ENCODE data around the gene APOL1.

Gene APOL1

GRCh38 chr22:36295247-36295646 is 42.3 kb downstream of the APOL1 start:
- no peak for DNase-seq

DNA sequence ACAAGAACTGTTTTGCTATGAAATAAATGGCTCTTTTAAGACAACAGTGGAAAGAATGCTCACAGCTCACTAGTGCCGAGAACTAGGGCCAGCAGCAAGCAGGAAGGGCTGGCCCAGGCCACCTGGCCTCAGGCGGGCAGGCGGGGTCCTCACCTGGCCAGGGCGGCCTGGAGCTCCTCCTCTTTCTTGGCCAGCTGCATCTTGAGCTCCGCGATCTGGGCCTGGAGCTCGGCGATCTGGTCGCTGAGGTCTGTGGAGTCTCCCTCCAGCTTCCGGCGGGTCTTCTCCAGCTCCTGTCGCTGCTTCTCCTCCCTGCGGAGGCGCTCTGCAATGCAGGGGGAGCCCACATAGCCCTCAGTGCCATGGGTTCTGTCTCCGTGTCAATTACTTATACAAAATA is 43.8 kb downstream of the APOL1 start:
- no peak for DNase-seq

- no peak for DNase-seq
Observed at GRCh38 chr22:36297568-36297967, 44.6 kb downstream of the APOL1 start.

- DNase-seq = no peak
Observed at GRCh38 chr22:36298118-36298517, 45.2 kb downstream of the APOL1 start.

- no peak for DNase-seq
Observed at GRCh38 chr22:36298601-36299000, 45.7 kb downstream of the APOL1 start.

DNA sequence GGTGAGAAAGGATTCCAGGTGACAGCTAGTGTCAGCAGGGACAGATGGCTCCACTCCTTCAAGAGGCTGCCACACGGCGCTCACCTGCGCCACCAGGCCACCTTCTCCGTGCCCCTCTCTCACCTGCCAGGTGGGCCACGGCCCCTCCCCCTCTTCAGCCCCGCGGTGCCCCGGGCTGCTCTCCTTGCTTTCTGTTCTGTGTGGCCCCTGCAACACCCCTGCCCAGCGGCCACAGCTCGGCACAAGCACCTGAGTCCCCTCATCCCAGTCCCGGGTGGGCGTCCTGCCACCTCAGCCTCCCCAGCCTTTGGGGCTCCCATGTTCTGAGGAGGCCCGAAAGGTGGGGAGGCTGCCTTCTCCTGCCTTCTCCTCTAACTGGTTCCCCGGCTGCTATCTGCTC is 46.4 kb downstream of the APOL1 start:
- DNase-seq = no peak

- no peak for DNase-seq
Observed at GRCh38 chr22:36299911-36300310, 47.0 kb downstream of the APOL1 start.

DNA sequence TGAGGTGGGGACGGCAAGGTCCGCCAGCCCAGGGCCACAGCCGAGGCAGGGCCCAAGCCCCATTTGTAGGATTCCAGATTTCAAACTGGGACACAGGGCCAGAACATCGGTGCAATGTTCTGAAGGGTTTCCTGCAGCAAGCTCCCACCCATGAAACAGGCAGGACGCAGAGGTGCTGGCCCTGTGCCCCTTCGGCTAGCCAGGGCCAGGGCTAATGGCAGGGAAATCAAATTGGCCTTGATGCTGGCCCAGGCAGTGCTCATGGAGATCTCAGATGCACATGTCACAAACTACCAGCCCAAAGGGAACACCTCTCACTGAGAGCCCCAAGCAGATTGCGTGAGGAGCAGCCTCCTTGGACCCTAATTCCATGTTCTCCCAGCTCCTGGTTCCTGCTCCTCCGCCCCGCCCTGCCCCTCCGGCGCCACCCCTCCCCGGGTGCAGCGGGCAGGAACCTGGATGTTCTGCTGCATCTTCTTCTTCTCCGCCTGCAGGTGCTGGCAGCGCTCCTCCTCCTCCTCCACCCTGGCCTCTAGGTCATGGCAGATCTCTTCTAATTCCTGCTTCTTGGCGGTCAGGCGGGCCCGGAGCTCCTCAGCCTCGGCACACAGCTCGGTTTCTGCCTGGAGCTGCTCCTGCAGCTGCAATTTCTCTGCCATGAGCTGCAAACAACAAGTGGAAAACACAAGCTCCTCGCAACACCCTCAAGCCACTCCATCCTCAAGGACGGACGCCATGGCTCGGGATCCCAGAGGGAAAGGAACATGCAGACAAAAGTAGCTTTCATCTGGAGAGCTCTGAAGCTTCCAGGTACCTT is 47.7 kb downstream of the APOL1 start:
- DNase-seq = no peak

DNA sequence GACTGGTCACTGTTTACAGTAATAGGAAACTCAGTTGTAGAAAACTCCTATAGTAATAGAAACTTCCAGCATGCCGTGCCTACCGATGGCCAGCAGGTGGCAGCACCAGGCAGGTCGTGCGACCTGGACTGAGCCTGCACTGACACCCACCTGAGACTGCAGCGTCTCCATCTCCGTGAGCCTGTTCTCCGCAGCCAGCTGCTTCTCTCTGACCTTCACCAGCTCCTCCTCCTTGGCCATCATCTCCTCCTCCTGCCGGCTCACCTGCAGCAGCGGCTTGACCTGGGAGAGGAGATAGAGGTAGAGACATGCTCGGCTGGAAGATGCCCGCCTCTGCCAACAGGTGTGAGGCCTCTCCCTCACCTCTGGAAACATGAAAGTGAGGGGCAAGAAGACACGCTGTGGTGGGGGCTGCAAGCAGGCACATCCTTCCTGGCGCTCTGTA is 48.5 kb downstream of the APOL1 start:
- DNase-seq = no peak

GRCh38 chr22:36301851-36302250 is 48.9 kb downstream of the APOL1 start:
- no peak for DNase-seq

GRCh38 chr22:36302439-36303114 is 49.6 kb downstream of the APOL1 start:
- no peak for DNase-seq

DNA sequence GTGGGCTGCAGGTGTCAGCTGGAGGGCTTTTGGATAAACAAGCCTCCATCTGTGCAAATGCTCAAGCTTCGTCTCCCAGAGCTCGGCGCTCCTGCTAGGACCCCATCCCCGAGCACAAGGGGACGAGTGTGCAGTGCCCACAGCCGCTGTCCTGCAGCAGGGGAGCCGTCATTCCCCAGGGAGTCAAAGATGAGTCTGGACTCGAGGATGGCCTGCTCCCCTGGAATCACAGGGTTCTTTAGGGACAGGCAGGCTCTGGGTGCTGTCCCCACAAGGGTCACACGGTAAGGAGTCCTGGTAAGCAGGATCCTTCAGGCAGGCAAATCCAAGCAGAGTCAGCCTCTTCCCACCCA is 50.2 kb downstream of the APOL1 start:
- no peak for DNase-seq

DNA sequence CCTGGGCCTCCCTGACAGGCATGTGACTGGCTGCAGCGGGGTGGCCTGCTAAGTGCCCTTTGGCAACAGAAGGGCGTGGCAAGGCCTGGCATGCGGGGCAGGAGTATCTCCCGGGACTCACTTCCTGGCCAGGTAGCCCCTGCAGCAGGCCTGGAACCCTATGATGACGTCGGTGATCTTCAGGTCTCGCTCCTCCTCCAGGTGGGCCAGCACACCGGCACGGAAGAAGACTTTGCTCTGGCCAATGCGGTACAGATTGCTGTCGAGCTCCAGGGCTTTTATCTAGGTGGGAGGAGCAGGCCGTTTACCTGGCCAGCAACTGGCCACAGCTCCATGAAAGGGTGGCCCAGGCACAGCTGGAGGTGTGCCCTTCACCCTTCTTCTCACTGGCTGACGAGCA is 50.9 kb downstream of the APOL1 start:
- no peak for DNase-seq

GRCh38 chr22:36304429-36304828 is 51.5 kb downstream of the APOL1 start:
- DNase-seq = no peak

DNA sequence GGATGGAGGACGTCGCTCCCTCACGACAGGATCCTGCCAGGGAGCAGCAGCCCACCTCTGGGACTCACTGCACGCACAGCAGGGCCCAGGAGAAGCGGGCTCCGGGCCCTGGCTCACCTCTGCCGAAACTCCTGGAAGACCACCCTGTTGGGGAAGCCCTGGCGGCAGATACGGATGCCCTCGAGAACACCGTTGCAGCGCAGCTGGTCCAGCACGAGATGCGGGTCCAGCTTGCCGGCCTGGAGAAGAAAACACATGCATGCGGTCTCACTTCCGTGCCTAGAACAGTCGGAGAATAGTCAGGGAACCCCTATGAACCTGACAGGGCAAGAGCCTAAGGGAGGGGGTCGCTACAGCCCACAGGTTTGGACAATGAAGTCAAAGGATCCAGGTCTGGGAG is 52.9 kb downstream of the APOL1 start:
- no peak for DNase-seq

- no peak for DNase-seq
Observed at GRCh38 chr22:36306227-36306626, 53.3 kb downstream of the APOL1 start.

DNA sequence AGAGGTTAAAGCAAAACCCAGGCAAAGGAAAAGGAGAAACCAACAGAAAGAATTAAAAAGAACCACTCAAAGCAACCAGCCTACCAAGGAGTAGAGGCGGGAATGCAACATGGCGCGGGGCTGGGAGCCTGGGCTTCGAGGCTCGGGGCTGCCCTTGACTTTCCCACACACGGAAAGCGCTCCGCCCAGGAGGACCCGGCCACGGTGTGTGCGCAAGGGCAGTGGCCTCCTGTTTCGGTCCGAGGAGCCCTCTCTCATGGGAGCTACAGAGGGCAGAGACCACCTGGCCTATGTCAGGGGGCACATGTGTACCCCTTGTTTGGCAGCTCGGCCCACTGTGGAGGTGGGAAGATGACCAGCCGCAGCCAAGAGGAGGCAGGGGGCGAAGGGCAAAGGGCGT is 55.9 kb downstream of the APOL1 start:
- no peak for DNase-seq

- DNase-seq = no peak
Observed at GRCh38 chr22:36311386-36312085, 58.6 kb downstream of the APOL1 start.

- DNase-seq = no peak
Observed at GRCh38 chr22:36315325-36315724, 62.4 kb downstream of the APOL1 start.

GRCh38 chr22:36316419-36316818 is 63.5 kb downstream of the APOL1 start:
- no peak for DNase-seq
